Activated CD8-positive, alpha-beta memory T cell treated with anti-CD3 and anti-CD28 coated beads, Interleukin-2, amount 50 U/mL, for 24 hours (primary cell): ENCODE results near the gene PPP1R13L.

Experiments used
- DNase-seq: peaks from one replicate; pipeline ENCODE4 v3.0.0-alpha.2; 2020; ENCODE audit errors: extremely low read depth

PPP1R13L gene

GRCh38 chr19:45406226-45407090, 1.6 kb upstream of the PPP1R13L start, which contains the start of gene POLR1G:
Gene POLR1G (plus strand): TSS chr19:45406644. CDS start chr19:45406697, 53 bp downstream.
- peak; percentile 53 for DNase-seq

- peak; percentile 62 for DNase-seq
Observed at GRCh38 chr19:45405435-45406225, 761 bp upstream of the PPP1R13L start.

DNA sequence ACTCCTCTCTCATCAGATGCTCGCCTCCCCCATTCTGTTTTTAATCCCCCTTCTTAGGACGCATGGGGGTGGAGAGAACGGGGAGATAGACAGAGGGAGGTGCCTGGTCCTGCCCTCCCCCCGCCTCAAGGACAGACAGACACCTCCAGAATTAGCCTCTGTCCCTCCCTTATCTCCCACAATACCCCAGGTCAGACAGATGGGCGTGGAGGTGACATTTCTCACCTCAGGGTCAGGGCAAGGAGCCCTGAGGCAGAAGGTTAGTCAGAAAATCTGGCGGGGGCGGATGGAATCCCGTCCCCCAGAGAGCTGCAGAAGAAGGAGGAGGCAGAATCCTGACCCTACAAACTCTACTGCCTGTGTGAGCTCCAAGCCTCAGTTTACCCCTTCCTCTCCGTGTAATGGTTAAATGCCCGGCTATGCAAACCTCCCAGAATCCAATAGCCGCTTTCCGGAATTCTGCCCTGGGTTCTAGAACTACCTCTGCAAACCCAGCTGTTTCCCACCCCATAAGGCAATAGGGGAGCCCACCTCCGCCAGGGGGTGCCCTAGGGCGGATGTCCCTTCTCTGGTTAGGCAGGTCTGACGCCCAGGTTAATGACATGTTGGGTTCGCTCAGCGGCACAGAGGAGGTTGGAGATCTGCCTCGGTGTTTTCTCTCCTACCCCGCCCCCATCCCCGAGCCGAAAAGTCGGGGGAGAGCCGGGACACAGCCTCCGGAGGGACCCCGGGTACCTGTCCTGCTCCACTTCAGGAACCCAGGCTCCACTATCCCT, 900 bp downstream of the PPP1R13L start:
- no peak for DNase-seq

- DNase-seq = no peak
Observed at GRCh38 chr19:45403272-45403671, 1.6 kb downstream of the PPP1R13L start.

DNA sequence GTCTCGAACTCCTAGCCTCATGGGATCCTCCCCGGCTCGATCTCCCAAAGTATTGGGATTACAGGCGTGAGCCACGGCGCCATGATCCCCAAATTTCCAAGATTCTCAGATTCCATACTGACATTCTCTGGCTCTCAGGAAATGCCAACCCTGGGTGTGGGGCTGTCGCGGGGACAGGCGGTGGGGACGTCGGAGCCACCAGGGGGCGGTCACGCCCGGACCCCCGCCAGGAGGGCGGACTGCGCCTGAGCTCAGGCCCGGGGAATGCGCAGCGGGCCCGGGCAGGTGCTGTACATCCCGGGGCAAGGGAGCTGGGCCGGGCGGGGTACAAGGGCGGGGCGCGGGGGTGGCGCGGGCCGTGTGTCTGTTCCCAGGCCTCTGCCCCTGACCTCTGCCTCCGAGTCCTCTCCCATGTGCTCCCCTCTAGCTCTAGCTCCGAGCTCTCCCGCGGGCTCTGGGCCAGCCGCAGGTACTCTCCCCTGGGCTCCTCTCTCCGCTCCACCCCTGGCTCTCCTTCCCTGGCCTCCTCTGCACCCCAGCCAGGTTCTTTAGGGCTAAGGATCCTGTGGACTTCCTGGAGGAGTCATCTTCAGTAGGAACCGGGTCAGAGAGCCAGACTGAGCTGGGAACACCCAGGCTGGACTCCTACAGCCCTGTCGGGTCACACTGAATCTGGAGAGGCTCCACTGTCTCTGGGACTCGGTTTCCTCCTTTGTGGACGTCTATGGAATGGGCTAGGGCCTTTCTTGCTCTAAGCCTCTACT, 2.4 kb downstream of the PPP1R13L start:
- no peak for DNase-seq

GRCh38 chr19:45401815-45402214, 3.1 kb downstream of the PPP1R13L start:
- no peak for DNase-seq

DNA sequence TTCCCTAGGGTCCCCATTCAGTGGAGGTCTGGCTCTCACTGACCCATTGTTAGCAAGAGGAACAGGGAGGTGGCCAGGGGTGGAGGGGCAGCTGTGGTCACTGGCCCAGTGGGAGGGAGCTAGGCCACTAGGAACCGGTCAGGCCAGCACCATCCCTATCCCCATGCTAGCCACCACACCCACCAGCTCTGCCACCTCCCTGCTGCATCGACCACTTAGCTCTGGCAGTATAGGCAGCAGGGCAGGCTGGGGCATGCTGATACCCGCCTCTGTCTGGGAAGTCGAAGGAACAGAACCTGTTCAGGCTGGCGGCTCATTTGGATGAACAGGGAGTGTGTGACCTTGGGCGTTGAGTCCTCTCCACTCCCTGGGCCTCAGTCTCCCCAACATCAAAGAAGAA, 4.7 kb downstream of the PPP1R13L start:
- no peak for DNase-seq

DNA sequence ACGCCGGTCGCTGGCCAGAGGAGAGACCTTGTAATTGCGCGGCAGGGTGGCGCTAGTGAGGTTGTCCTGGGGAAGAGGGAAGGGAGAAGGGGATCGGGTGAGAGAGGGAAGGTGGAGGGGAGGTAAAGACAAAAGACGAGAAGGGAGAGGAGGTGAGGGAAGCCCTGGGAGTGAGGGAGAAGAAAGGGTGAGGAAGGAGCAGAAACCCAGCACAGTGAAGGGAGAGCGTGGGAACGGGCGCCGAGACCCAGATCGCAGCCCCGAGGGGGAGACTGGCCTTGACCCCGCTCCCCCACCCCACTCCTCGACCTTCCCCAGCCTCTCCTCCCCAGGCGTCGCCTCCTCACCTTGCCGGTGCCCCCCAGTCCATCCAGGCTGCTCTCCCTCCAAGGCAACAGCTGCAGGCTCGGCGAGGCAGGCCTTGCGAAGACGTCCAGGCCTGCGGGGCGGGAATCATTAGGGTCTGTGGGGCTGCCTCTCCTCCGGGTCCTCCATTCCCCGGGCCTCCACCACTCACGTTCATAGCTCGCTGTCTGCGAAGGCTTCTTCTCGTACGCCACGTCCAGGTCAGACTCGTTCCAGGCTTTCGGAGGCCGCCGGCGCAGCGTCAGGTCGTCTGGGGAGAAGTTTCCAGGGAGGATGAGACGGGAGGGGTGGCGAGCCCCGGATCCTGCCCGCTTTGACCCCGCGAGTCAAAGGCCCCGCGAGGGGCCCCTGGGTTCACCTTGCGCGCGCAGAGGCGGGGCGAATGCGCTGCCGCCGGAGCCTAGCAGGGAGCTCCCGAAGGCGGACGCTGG, 8.8 kb downstream of the PPP1R13L start:
- no peak for DNase-seq

- no peak for DNase-seq
Observed at GRCh38 chr19:45391871-45392665, 12.8 kb downstream of the PPP1R13L start.

GRCh38 chr19:45391346-45391745, 13.5 kb downstream of the PPP1R13L start:
- no peak for DNase-seq

GRCh38 chr19:45385392-45386221, 19.3 kb downstream of the PPP1R13L start:
- DNase-seq = no peak

DNA sequence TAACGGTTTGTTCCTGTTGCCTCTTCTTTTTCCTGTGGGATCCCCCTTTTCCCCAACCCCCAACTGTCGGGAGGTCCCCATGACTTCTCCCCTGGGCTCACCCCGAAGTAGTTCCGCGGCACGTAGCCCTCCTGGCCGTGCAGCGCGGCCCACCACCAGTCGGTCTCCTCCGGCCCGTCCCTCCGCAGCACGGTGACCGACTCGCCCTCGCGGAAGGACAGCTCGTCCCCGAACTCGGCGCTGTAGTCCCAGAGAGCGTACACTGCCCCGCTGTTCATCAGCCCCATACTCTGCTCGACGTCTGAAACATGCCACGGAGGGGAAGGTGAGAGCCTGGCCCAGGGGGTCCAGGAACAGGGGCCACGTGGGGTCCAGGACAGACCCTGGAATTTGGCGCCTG, 22.4 kb downstream of the PPP1R13L start:
- DNase-seq = no peak

GRCh38 chr19:45380107-45380506, 24.8 kb downstream of the PPP1R13L start:
- DNase-seq = no peak

GRCh38 chr19:45376045-45376724, 28.7 kb downstream of the PPP1R13L start:
- no peak for DNase-seq

- DNase-seq = peak; percentile 100
Observed at GRCh38 chr19:45370410-45371204, 34.3 kb downstream of the PPP1R13L start, which contains the start of gene ERCC2. Gene ERCC2 (minus strand): TSS chr19:45370573. CDS start chr19:45370540, 33 bp downstream.

DNA sequence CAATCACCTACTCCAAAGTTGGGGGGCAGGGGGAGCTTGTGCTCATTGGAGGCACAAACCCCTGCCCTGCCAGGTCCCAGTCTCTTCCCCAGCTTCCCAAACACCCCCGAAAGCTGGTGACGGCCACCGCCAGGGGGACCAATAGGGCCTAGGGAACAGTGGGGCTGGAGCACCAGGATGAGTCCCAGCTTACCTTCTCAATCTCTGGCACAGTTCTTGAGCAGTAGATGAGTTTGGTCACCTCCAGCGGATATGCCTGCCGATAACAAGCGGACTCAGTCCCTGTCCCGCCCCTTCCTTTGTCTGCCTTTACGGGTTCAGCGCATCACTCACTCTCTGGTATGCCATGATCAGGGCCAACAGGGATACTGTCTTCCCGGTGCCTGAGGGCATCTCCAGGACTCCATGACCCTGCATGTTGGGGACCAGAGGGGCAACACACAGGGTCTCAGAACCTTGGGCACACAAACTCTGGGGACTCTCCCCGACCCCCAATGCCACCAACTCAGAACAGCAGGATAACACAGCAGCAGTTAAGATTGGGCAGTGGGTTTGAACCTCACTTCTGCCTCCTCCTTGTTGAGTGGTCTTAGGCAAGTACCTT, 36.0 kb downstream of the PPP1R13L start:
- DNase-seq = no peak

DNA sequence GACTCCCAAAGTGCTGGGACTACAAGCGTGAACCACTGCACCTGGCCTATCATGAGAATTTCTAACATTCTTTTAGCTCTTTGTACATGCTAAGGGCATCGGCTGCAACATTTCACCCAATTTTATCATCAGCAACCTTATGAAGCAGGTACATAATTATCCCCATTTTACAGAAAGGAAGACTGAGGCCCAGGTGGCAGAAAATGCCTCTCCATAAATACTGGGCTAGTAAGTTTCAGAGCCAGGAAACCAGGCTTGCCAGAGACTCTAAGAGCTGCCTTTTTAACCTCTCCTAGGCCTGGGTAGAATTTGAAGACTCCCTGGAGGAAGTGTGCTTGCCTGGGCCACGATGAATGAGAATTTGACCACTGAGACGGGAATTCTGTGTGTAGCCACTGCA, 36.7 kb downstream of the PPP1R13L start:
- no peak for DNase-seq
